Large intestine (tissue), 3 donors: ENCODE data around the gene KLHL26. TPM values are rescaled to one million over a fixed set of nuclear protein-coding genes. Genes with fewer than 3 reads are reported as not detected.

ENCODE experiments used
- DNase-seq, 2 donors: peaks; one replicate each; pipeline versions ENCODE4 v3.0.0 to v3.0.0-alpha.2; 2013
- H3K27ac ChIP-seq: one replicate; pipeline ENCODE4 v1.5.1; 2013; ENCODE audit warnings: low read length
- H3K27me3 ChIP-seq: 2 replicates; pipeline ENCODE4 v1.6.1; 2013; ENCODE audit warnings: low read length; ENCODE audit not compliant: control insufficient read depth, insufficient read depth
- H3K36me3 ChIP-seq: 2 replicates; pipeline ENCODE4 v1.6.1; 2013; ENCODE audit warnings: low read length; ENCODE audit not compliant: control insufficient read depth, insufficient read depth
- H3K4me1 ChIP-seq: one replicate; pipeline ENCODE4 v1.6.1; 2013; ENCODE audit warnings: low read length; ENCODE audit not compliant: control insufficient read depth, insufficient read depth
- H3K4me3 ChIP-seq: one replicate; pipeline ENCODE4 v1.5.1; 2013; ENCODE audit warnings: low read length
- H3K9me3 ChIP-seq: one replicate; pipeline ENCODE4 v1.6.1; 2013; ENCODE audit warnings: mild to moderate bottlenecking, low read depth, low read length, moderate library complexity; ENCODE audit not compliant: control insufficient read depth
- WGBS: methylation state at CpG from one replicate; pipeline ENCODE4 v1.1.5; 2013; ENCODE audit warnings: low lambda C conversion rate; ENCODE audit not compliant: insufficient coverage; 5-methylcytosine and 5-hydroxymethylcytosine counted together
- polyA plus RNA-seq: library from polyadenylated mRNA; unstranded; fragments of 120-200 nt; gene quantifications from one replicate; pipeline ENCODE4 v1.2.1, GENCODE V29; 2013

KLHL26 gene
- polyA plus RNA-seq, 1 donor: 4.6 TPM

DNA sequence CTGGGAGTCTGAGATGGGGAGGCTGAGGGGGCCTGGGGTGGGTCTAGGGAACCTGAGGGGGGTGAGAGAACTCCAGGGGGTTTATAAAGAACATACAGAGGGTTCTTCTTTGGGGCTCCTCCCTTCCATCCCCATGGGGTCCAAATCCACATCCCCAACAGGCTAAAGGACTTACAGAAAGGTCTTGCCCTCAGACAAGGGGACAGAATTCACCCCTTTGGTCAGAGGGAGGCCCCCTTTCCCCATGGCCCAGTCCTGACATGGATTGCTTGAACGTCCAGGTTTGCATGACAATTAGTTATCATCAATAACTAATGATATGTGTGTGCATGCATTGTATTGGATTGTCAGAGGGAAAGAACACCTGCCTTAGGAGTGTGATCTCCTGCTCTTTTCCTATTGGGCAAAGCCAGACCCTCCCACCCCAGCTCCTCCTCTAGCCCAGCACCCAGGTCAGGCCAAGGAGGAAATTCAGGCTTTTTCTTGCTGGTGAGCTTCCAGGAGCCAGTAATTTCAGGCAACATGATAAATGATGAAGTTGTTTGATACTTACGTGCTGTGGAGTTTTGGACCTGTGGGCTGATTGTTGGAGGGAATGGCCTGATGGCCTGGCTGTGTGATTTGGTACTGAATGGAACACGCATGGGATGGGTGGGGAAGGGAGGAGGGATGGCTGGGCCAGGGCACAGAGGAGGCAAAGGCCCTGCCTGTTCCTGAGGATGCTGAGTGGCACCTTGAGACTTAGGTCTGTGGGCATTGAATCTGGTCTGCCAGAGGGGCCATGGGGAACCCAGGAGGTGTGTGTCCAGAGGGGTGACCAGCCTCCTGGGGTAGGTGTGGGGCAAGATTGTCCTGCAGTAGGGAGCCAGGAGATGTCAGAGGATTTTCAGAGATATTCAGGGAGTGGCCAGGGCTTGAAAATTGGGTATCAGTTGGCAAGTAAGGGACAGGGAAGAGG is 1.1 kb downstream of the KLHL26 start:
- Histone ChIP-seq H3K4me1 (peaks cover 24% of the 10 kb centered on the region), H3K36me3 (no peaks in the 10 kb centered on the region), H3K27ac (peak overlapping the region; percentile 56), H3K4me3 (peak overlapping the region; percentile 76), H3K27me3 (peaks cover 11% of the 10 kb centered on the region), H3K9me3 (no peaks in the 10 kb centered on the region)
- DNase-seq: peak in 1 of 2 donors; percentile 79
- no CpG with 5 or more reads among the region's 3 CpGs for WGBS

DNA sequence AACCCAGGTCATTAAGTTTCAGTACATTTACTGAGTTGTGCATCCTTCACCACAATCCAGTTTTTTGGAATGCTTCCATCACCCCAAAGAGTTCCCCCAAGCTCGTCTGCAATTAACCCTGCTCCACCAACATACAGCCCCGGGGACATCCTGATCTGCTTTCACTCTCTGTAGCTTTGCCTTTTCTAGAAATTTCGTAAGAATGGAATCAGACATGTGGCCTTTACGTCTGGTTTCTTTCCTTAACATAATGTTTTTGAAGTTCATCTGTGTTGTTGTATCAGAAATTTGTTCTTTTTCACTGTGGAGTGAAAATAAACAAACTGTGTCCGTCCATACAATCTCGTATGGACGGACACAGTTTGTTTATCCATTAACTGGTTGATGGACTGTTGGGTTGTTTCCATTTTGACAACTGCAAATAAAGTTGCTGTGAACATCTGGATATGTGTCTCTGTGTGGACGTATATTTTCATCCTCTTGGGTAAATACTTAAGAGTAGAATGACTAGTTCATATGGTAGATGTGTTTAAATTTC is 2.9 kb downstream of the KLHL26 start:
- DNase-seq: no peak
- H3K36me3 ChIP-seq: no peaks in the 10 kb centered on the region
- WGBS: 69% methylated on average over 3 of the region's 8 CpGs

DNA sequence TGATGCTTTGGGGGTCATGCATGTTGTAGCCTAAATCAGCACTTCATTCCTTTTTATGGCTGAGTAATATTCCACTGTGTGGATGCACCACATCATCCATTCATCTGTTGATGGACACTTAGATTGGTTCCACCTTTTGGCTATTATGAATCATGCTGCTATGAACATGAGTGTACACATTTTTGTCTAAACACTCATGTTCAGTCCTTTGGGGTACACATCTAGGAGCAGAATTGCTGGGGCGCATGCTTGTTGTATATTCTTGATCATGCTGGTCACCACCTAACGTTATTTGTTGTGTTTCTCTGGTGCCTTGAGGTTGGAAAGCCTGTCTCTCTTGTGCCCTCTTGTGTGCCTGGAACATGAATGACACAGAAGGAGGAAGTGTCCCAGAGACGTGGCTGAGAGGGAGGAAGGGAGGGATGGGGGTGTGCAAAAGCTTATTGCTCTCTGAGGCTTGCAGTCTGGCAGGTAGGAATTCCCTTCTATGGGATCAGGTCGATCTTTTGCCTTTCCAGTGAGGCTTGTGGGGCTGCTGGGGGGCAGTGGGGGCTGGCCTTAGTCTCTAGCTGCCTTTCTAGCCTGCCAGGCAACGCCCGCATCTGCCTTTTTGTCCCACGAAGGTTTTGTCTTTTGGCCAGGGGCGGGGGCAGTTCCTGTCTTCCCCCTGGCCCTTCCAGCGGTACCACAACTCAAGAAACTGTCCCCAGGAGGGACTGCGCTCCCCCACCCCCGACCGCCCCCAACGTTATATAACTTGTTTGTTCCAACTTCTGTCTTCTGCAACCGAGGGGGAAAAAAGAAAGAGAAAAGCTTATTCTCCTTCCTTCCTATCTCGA is 7.6 kb downstream of the KLHL26 start:
- Histone ChIP-seq H3K4me3 (no peak overlapping the region), H3K9me3 (no peaks in the 10 kb centered on the region), H3K4me1 (peaks cover 8% of the 10 kb centered on the region), H3K27me3 (no peaks in the 10 kb centered on the region), H3K27ac (no peak overlapping the region), H3K36me3 (no peaks in the 10 kb centered on the region)
- no CpG with 5 or more reads among the region's 15 CpGs for WGBS
- DNase-seq: no peak

More for the DNA sequence above, 2.9 kb downstream of the KLHL26 start:
- Histone ChIP-seq H3K27me3 (peaks cover 8% of the 10 kb centered on the region), H3K9me3 (no peaks in the 10 kb centered on the region), H3K4me1 (peaks cover 24% of the 10 kb centered on the region), H3K27ac (no peak overlapping the region), H3K4me3 (no peak overlapping the region)

DNA sequence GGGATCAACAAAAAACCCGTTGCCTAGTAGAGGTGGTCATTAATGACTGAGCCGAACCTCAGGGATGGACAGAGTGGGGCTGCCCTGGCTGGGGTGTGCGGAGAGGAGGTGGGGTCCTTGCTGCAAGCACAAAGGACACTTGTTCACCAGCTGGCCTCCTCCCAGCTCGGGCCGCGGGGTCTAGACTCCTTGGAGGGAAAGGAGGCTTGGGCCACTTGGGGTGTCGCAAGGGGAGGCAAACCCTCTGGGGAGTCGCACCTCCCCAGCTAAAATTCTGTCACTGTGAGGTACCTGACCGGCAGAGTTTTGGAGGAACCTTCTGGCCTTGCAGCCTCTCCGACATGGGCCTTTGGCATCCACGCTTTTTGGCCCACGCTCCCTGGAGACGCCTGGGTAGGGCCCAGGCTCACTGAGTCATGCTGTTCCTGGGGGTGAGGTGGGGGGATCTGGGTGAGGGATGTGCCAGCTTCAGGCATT is 8.2 kb downstream of the KLHL26 start:
- Histone ChIP-seq H3K4me1 (peaks cover 8% of the 10 kb centered on the region), H3K4me3 (no peak overlapping the region), H3K9me3 (no peaks in the 10 kb centered on the region), H3K27ac (no peak overlapping the region), H3K27me3 (no peaks in the 10 kb centered on the region), H3K36me3 (no peaks in the 10 kb centered on the region)
- no peak for DNase-seq
- WGBS: no CpG with 5 or more reads among the region's 13 CpGs

DNA sequence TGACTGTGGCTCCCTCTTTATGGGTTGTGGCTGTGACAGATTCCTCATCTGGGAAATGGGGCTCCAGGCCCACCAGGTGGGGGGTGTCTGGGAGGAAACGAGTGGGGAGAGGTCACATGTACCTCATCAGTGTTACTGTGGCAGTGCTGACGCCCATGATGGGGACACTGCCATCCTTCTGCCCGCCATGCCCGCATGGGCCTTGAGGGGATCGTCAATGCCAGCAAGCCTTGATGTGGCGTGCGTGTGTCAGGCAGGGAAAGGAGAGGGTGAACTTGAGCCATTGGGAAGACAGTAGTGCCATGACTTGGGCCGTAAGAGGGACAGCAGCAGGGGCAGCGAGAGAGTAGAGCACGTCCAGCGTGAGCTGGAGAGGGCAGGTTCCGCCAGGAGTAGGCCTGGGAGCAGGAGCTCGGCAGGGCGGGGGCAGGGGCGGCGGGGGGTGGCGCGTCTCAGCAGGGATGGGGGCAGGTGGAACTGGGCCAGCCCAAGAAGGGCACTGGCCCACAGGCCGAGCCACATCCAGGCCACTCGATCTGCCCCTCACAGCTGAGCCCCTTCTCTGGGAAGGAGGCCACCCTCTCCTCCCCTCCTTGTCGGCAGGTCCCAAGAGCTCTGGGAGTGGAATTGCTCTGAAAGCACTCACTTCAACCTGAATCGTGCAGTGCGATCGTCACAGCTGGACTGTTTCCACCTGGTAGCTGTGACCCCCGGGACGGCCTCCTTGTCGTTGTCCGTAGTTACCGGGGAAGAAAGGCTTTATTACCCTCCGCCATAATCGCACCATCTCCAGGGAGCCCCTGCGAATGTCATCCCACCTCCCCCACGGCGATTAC is 9.9 kb downstream of the KLHL26 start:
- H3K27me3 ChIP-seq: no peaks in the 10 kb centered on the region
- WGBS: 21% methylated on average over 3 of the region's 34 CpGs
- H3K36me3 ChIP-seq: no peaks in the 10 kb centered on the region
- H3K4me3 ChIP-seq: no peak overlapping the region
- DNase-seq: no peak
- H3K4me1 ChIP-seq: peaks cover 8% of the 10 kb centered on the region
- no peak overlapping the region for H3K27ac ChIP-seq
- no peaks in the 10 kb centered on the region for H3K9me3 ChIP-seq

DNA sequence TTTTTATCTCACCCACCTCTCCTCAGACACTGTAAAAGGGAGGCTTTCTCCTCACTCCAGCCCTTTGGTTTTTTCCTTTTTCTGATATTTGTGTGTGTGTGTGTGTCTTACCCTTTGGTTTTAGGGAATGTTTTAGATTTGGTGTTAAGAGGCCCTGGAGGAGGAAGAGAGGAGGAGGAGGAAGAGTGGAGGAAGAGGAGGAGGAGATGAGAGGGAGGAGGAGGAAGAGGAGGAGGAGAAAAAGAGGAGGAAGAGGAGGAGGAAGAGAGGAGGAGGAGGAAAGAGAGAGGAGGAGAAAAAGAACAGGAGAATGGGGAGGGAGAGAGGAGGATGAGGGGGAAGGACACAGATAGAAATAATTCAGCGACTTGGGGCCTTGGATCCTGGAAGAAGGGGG is 10.5 kb downstream of the KLHL26 start:
- no peaks in the 10 kb centered on the region for H3K36me3 ChIP-seq
- DNase-seq: no peak
- no peaks in the 10 kb centered on the region for H3K27me3 ChIP-seq
- peaks cover 8% of the 10 kb centered on the region for H3K4me1 ChIP-seq
- H3K4me3 ChIP-seq: no peak overlapping the region
- H3K27ac ChIP-seq: no peak overlapping the region
- H3K9me3 ChIP-seq: no peaks in the 10 kb centered on the region
- 67% methylated on average over 1 of the region's 1 CpG for WGBS

DNA sequence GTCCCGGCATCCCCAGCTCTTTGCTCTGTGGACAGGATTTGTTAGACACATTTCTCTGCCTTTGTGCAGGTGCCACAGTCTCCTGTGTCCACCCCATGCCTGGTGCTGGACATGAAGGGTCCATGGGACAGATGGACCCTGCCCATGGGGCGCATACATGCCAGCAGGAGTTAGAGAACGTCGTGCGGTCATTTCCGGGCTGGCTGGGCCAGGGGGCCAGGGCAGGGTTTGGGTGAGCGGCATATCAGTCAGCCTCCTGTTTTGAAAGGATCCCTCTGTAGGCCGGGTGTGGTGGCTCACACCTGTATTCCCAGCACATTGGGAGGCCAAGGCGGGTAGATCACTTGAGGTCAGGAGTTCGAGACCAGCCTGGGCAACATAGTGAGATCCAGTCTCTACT is 11.0 kb downstream of the KLHL26 start:
- no CpG with 5 or more reads among the region's 10 CpGs for WGBS
- Histone ChIP-seq H3K27ac (no peak overlapping the region), H3K36me3 (no peaks in the 10 kb centered on the region), H3K27me3 (no peaks in the 10 kb centered on the region), H3K4me3 (no peak overlapping the region), H3K4me1 (peaks cover 8% of the 10 kb centered on the region), H3K9me3 (no peaks in the 10 kb centered on the region)
- no peak for DNase-seq

DNA sequence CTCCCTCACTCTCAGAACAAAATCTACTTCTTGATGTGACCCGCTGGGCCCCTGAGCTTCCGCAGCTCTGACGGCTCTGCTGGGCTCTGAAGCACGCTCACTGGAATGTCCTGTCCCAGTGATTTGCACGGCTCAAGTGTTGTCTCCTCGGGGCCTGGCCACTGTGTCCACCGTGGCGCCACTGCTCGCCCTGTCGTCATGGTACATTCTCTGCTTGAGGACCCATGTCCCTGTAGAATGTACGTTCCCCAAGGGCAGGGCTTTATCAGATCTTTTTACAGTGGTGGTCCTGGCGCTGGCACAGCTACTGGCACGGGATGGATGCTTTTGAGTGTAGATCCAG is 12.1 kb downstream of the KLHL26 start:
- Histone ChIP-seq H3K27ac (no peak overlapping the region), H3K4me3 (no peak overlapping the region), H3K36me3 (no peaks in the 10 kb centered on the region), H3K9me3 (no peaks in the 10 kb centered on the region), H3K27me3 (no peaks in the 10 kb centered on the region), H3K4me1 (peaks cover 8% of the 10 kb centered on the region)
- no CpG with 5 or more reads among the region's 13 CpGs for WGBS
- DNase-seq: no peak

DNA sequence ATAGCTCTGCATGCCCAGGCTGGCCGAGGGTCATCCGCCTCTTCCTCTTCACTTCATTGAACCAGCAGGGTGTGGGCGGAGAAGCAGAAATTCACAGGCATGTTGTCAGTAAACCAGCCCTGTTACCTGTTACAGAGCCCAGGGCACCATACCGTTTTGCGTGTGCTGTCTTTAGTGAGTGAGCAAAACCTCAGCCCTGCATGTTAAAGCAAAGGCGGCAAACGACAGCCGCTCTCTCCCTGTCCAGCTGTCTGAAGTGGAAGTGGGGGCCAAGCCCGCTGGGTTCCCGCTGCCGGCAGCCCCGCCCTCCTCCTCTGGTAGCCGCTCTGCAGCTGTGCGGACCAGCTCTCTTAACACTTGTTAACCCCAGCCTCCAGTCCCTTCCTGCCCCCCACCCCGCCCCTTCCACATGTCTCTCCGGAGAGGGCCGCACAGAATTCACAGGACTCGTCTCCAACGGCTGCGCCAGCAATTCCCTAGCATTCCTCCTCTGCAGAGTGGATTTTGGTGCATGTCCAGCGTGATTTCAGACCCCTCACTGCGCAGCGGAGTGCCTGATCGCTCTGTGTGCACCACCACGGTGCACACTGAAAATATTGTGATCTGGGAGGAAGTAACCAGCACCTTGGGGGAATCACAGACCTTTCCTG is 12.7 kb downstream of the KLHL26 start:
- Histone ChIP-seq H3K27me3 (no peaks in the 10 kb centered on the region), H3K36me3 (no peaks in the 10 kb centered on the region), H3K9me3 (no peaks in the 10 kb centered on the region), H3K27ac (no peak overlapping the region), H3K4me1 (peaks cover 8% of the 10 kb centered on the region), H3K4me3 (no peak overlapping the region)
- peak in 1 of 2 donors; percentile 37 for DNase-seq
- no CpG with 5 or more reads among the region's 25 CpGs for WGBS
